NCI-H226 (cell line): ENCODE data around the gene BBC3.
"Not testable (repeated sequence)": the region's sequence is repeated elsewhere in the genome, so short reads cannot be mapped to it uniquely, and the experiment has no call there.

ENCODE experiments used
- DNase-seq: peaks from one replicate; pipeline ENCODE4 v3.0.0-alpha.2; 2015

The BBC3 gene

GRCh38 chr19:47257411-47258169 lies 26.6 kb upstream of the BBC3 start:
- no peak for DNase-seq

- DNase-seq: peak; percentile 94
Measured at GRCh38 chr19:47256693-47257410, 25.9 kb upstream of the BBC3 start.

DNA sequence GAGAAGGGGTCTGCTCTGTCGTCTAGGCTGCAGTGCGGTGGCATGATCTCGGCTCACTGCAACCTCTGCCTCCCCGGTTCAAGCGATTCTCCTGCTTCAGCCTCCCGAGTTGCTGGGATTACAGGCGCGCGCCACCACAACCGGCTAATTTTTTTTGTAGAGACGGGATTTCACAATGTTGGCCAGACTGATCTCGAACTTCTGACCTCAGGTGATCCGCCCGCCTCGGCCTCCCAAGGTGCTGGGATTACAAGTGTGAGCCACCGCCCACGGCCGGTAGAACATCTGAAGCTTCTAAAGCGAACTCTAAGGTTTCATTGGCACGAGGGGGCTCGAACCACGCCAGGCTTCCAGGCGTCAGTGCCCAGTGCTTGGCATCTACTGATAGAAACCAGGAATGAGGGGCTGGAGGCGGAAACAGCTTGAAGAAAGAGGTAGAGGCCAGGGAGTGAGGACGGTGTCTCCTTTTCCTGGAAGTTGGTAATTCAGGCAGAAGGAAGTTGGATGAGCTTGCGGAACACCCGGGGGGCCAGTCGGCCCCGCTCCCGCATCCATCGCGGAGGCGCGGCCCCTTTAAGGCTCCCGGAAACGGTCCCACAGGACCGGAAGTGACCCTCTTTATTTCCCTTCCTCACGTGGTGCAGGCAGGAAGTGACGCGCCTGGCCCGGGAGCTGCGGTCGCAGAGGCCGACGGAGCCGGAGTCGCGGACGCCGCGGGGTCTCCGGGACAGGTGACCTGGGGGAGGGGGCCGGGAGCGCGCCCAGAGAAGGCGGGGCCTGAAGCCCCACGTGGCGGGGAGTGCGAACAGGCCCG lies 25.1 kb upstream of the BBC3 start, which contains the start of gene CCDC9:
CCDC9 (plus strand) TSS at position 647 of the 814 bp plus-strand sequence. CDS start 1,876 bp downstream, outside the sequence.
- peak; percentile 91 for DNase-seq

- DNase-seq: no peak
Measured at GRCh38 chr19:47253970-47254369, 23.0 kb upstream of the BBC3 start.

GRCh38 chr19:47253467-47253881 lies 22.5 kb upstream of the BBC3 start:
- peak; percentile 95 for DNase-seq

- not testable (repeated sequence) for DNase-seq
Measured at GRCh38 chr19:47253016-47253415, 22.0 kb upstream of the BBC3 start.

DNA sequence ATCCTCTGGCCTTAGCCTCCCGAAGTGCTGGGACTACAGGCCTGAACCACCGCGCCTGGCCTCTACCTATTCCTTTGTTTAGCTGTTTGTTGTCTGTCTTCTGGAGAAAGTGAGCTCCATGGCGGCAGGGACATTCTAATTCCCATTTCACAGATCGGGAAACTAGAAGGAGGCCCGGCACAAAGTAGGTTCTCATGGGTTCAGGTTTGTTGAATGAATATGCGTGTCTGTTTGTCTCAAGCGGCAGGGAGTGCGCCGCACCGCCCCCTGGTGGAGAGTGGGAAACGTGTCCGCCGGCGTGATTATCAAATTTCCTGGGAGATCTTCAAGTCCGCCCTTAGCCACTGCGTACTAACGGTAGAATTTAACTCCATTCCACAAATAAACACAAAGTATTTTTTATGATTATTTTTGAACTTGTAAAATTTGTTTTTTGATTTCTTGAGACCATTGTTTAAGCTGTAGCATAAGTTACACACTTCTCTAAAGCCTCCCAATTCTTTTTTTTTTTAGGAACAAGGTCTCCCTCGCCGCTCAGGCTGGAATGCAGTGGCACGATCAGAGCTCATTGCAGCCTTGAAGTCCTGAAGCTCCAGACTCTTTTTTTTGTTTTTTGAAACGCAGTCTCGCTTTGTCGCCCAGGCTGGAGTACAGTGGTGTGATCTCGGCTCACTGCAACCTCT lies 16.4 kb upstream of the BBC3 start:
- peak; percentile 30 for DNase-seq

GRCh38 chr19:47243776-47244547 lies 13.0 kb upstream of the BBC3 start:
- DNase-seq: peak; percentile 96

DNA sequence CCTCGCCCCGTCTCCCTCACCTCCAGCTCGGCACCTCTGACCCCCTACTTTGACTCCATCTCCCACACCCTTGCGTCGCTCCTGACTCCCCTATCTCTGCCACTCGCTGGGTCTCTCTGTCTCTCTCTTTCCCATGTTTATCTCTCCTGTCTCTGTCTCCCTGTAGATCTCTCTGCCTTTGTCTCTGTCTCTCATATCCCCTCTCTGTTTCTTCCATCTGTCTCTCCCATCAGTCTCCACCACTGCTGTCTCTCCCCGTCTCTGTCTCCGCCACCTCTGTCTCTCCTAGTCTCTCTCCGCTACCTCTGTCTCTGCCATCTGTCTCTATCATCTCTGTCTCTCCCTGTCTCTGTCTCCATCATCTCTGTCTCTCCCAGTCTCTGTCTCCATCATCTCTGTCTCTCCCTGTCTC lies 12.4 kb upstream of the BBC3 start:
- DNase-seq: no peak

DNA sequence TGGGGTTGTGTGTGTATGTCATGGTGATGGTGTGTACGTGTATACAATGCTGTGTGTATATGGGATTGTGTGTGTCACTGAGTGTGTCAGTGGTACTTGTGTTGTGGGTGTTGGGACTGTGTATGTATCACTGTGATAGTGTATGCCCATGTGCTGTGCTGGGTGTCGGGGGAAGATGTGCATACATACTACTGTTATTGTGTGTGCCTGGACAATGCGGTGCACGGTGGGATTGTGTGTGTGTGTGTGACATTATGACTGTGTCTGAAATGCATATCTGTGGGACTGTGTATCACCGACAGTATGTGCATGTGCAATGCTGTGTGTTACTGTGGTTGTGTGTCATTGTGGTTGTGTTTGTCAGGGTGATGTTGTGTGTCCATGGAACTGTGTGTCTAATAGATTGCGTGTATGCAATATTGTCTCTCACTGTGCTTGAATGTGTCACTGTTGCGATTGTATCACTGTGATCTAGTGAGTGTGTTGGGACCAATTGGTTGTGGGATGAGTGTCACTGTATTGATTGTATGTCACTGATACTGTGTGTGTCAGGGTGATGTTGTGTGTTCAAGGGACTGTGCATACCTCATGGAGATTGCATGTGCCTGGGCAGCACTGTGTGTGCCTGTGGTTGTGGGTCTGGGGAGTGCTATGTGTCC lies 11.0 kb upstream of the BBC3 start:
- DNase-seq: no peak

GRCh38 chr19:47240996-47241918 lies 10.3 kb upstream of the BBC3 start:
- peak; percentile 74 for DNase-seq

- DNase-seq: no peak
Measured at GRCh38 chr19:47240556-47240955, 9.6 kb upstream of the BBC3 start.

GRCh38 chr19:47239610-47240296 lies 8.8 kb upstream of the BBC3 start:
- DNase-seq: peak; percentile 93

DNA sequence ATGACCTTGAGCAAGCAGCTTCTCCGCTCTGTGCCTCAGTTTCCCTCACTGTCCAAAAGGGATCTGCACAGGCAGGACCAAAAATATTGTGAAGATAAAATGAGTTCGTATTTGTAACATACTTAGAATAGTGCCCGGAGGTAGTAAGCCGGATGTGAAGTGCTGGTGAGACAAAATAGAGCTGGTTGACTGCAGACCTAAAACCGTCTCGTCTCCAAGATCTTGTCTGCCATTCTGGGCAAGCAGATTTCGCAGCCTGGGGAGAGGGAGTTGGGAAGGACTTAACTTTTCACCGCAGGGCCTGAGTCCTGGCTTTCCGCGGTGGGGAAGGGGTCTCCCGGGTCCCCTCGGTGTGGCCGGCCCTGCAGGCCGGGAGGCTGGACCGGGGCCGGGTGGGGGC lies 8.2 kb upstream of the BBC3 start:
- DNase-seq: no peak

- DNase-seq: no peak
Measured at GRCh38 chr19:47236072-47236675, 5.2 kb upstream of the BBC3 start.

GRCh38 chr19:47232422-47233211 lies 1.6 kb upstream of the BBC3 start:
- DNase-seq: peak; percentile 67

DNA sequence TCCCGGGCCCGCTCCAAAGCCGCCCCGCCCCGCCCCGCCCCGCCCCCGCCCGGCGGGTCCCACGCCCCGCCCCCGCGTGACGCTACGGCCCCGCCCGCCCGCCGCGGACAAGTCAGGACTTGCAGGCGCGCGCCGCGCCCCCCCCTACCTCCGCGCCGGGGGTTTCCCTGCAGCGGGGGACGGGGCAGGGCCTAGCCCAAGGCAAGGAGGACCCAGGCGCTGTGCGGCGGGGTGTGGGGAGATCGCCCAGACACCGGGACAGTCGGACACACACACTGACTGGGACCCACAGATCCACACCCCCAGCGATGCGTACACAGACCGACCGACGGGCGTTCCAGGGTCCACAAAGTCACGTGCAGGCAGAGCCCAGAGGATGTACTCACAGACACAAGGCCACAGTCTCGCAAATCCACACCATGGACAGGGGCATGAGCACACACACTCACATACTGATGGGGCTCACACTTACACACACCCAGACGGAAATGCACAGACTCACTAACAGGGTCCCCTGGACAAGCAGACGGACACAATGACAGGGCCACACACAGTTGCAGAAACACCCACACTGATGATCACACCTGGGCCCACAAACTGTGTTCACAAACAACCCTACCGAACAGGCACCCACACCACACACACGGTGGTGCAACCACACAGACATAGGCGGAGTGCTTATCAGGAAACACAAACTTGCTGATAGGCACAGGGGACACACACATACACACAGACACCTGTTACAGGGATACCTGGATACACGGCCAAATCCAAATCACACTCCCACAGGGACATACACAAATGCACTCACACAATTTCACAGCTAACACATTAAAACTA lies 436 bp upstream of the BBC3 start:
- peak; percentile 78 for DNase-seq
